ENCODE data around the gene COL20A1. TPM values are rescaled to one million over a fixed set of nuclear protein-coding genes. Genes with fewer than 3 reads are reported as not detected.

COL20A1 gene
- total and polyA plus RNA-seq, 2 donors from 2014 or later = 0.58 TPM; not detected in 1

DNA sequence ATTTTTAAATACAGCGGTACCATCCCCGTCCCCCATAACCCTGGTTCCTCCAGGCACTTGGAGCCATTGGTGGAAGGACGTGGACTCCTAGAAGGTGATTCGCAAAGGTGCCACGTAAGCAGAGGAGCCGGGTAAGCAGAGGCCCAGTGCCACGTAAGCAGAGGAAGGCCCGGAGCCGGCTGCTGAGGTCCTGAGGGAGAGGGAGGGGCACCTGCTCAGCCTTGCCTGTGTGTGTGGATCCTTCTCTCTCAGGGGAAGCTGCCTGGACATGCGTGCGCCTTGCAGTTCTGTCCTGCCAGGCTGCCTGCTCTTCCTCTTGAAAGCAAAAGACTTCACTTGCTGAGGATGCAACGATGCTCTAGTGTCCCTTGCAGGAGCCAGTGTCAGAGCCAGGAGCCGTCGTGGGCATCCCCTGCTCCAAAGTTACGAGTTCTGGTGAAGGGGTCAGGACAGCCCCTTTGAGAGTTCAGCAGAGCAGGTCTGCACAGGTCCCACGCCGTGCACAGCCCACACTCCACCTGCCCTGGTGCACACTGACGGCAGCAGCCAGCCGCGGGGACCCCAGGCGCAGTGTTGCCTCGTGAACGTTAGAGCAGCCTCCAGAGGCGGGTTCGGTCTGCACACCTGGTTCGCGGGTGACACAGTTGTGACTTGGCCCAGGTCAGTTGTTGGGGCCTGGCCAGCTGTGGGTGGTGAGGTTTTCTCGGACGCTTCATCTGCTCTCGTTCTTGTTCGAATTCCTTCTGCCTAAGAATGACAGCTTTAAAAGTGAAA lies 36.9 kb upstream of the COL20A1 start:
- DNase-seq (peak in 1 of 5 donors; percentile 55), FAIRE-seq (no peak)
- no peaks in the 10 kb centered on the region for H3K36me3 ChIP-seq (ENCODE audit: control insufficient read depth in 2 of 3, insufficient read depth in 3 of 3, low read length in 3 of 3)
- H3K9me3 ChIP-seq (ENCODE audit: control insufficient read depth in 2 of 3, insufficient read depth in 1 of 3, low read length in 3 of 3) = no peaks in the 10 kb centered on the region
- no peak overlapping the region for H3K9ac ChIP-seq (ENCODE audit: low read length in 3 of 3)
- TF ChIP-seq CTCF (IDR thresholded peaks at IDR 0.05; ENCODE audit: borderline replicate concordance, extremely low read depth, insufficient read depth) = no peak
- no peaks in the 10 kb centered on the region for H3K27me3 ChIP-seq (ENCODE audit: control insufficient read depth, insufficient read depth, low read length)
- H3K4me1 ChIP-seq (ENCODE audit: control insufficient read depth in 2 of 3, insufficient read depth in 2 of 3, low read depth in 1 of 3, low read length in 3 of 3) = no peaks in the 10 kb centered on the region
- intact Hi-C loops (cut with DNase I) = no loop called here
- no peak overlapping the region for H3K4me3 ChIP-seq (ENCODE audit: low read length in 3 of 3)
- no peak overlapping the region for H3K27ac ChIP-seq (ENCODE audit: low read depth in 2 of 2, low read length in 2 of 2)

- H3K9me3 ChIP-seq (ENCODE audit: control insufficient read depth in 2 of 3, insufficient read depth in 1 of 3, low read length in 3 of 3) = no peaks in the 10 kb centered on the region
- no peak overlapping the region for H3K27ac ChIP-seq (ENCODE audit: low read depth in 2 of 2, low read length in 2 of 2)
- no peaks in the 10 kb centered on the region for H3K36me3 ChIP-seq (ENCODE audit: control insufficient read depth in 2 of 3, insufficient read depth in 3 of 3, low read length in 3 of 3)
- DNase-seq = no peak
- intact Hi-C loops (cut with DNase I) = no loop called here
- no peak for TF ChIP-seq CTCF (IDR thresholded peaks at IDR 0.05; ENCODE audit: borderline replicate concordance, extremely low read depth, insufficient read depth)
- H3K9ac ChIP-seq (ENCODE audit: low read length in 3 of 3) = no peak overlapping the region
- no peaks in the 10 kb centered on the region for H3K27me3 ChIP-seq (ENCODE audit: control insufficient read depth, insufficient read depth, low read length)
- no peak overlapping the region for H3K4me3 ChIP-seq (ENCODE audit: low read length in 3 of 3)
- H3K4me1 ChIP-seq (ENCODE audit: control insufficient read depth in 2 of 3, insufficient read depth in 2 of 3, low read depth in 1 of 3, low read length in 3 of 3) = no peaks in the 10 kb centered on the region
- FAIRE-seq = no peak
These were observed 36.0 kb upstream of the COL20A1 start for GRCh38 chr20:63256954-63257353.

DNA sequence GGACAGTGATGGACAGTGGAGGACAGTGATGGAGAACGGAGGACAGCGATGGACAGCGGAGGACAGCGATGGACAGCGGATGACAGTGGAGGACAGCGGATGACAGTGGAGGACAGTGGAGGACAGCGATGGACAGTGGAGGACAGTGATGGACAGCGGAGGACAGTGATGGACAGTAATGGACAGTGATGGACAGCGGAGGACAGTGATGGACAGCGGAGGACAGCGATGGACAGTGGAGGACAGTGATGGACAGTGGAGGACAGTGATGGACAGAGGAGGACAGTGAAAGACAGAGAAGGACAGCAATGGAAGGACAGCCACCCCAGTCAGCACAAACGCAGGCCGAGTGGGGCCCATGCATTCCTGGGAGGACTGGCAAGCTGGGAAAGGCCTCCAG lies 35.4 kb upstream of the COL20A1 start:
- no peaks in the 10 kb centered on the region for H3K36me3 ChIP-seq (ENCODE audit: control insufficient read depth in 2 of 3, insufficient read depth in 3 of 3, low read length in 3 of 3)
- H3K27ac ChIP-seq (ENCODE audit: low read depth in 2 of 2, low read length in 2 of 2) = no peak overlapping the region
- H3K9ac ChIP-seq (ENCODE audit: low read length in 3 of 3) = no peak overlapping the region
- no peaks in the 10 kb centered on the region for H3K4me1 ChIP-seq (ENCODE audit: control insufficient read depth in 2 of 3, insufficient read depth in 2 of 3, low read depth in 1 of 3, low read length in 3 of 3)
- DNase-seq (no peak), FAIRE-seq (no peak)
- H3K27me3 ChIP-seq (ENCODE audit: control insufficient read depth, insufficient read depth, low read length) = no peaks in the 10 kb centered on the region
- no peaks in the 10 kb centered on the region for H3K9me3 ChIP-seq (ENCODE audit: control insufficient read depth in 2 of 3, insufficient read depth in 1 of 3, low read length in 3 of 3)
- no peak overlapping the region for H3K4me3 ChIP-seq (ENCODE audit: low read length in 3 of 3)
- no peak for TF ChIP-seq CTCF (IDR thresholded peaks at IDR 0.05; ENCODE audit: borderline replicate concordance, extremely low read depth, insufficient read depth)
- intact Hi-C loops (cut with DNase I) = no loop called here
